ENCODE data around the gene ANKS3.

DNA sequence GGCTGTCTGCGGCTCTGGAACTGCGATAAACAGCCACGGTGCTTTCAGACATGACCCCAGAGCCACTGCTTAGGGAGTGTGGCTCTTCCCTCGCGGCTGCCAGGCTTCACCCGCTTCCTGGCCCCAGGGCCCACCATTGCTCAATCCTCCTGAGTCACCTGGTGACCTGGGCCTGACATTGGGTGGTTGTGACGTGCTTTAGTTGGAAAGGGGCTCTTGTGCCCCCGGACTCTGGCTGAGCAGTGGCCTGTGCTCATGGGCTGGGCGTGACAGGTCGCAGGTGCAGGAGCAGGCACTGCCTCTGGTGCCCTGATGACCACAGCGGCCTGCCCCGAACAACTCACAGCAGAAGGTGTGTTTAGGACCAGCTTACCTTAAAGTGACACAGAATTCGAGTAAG is 49.3 kb downstream of the ANKS3 start:
- TF ChIP-seq, protein P1, sequence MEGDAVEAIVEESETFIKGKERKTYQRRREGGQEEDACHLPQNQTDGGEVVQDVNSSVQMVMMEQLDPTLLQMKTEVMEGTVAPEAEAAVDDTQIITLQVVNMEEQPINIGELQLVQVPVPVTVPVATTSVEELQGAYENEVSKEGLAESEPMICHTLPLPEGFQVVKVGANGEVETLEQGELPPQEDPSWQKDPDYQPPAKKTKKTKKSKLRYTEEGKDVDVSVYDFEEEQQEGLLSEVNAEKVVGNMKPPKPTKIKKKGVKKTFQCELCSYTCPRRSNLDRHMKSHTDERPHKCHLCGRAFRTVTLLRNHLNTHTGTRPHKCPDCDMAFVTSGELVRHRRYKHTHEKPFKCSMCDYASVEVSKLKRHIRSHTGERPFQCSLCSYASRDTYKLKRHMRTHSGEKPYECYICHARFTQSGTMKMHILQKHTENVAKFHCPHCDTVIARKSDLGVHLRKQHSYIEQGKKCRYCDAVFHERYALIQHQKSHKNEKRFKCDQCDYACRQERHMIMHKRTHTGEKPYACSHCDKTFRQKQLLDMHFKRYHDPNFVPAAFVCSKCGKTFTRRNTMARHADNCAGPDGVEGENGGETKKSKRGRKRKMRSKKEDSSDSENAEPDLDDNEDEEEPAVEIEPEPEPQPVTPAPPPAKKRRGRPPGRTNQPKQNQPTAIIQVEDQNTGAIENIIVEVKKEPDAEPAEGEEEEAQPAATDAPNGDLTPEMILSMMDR (IDR thresholded peaks at IDR 0.05), result no peak
- TF ChIP-seq EP300 (IDR thresholded peaks at IDR 0.05) (no peak), POLR2AphosphoS5 (IDR thresholded peaks at IDR 0.05) (no peak), POLR2A (IDR thresholded peaks at IDR 0.05) (no peak)
